H1 (cell line): ENCODE results near the gene BABAM2. TPM values are rescaled to one million over a fixed set of nuclear protein-coding genes. Genes with fewer than 3 reads are reported as not detected.

Experiments used
- CEBPB ChIP-seq: IDR thresholded peaks from 2 replicates; pipeline ENCODE4 v1.6.1; 2012; ENCODE audit warnings: low read depth, low read length
- EP300 ChIP-seq, 2 experiments: IDR thresholded peaks; 1 replicate in 1 of 2; 2 replicates in 1 of 2; pipeline ENCODE4 v1.6.1; 2011 to 2012; ENCODE audit warnings: low read depth in 2 of 2, low read length in 2 of 2, mild to moderate bottlenecking in 2 of 2, borderline replicate concordance in 1 of 2, inconsistent platforms in 1 of 2, moderate library complexity in 1 of 2
- EZH2 ChIP-seq: fragments of 200-600 bp; sonication (generic); IDR thresholded peaks from 2 replicates; pipeline ENCODE4 v1.7.1; 2012; ENCODE audit warnings: low read depth, mild to moderate bottlenecking, moderate library complexity, low read length, inconsistent platforms; ENCODE audit not compliant: severe bottlenecking
- GTF2F1 ChIP-seq: IDR thresholded peaks from 2 replicates; pipeline ENCODE4 v1.6.1; 2012; ENCODE audit warnings: low read depth, low read length, improper control_type of control experiment, borderline replicate concordance
- HDAC2 ChIP-seq, 2 experiments: fragments of 300-600 bp in 1 of 2; sonication (generic) in 1 of 2; IDR thresholded peaks; 2 replicates each; pipeline ENCODE4 v1.6.1; 2011 to 2012; ENCODE audit warnings: low read depth in 2 of 2, low read length in 2 of 2, mild to moderate bottlenecking in 2 of 2, moderate library complexity in 2 of 2, borderline replicate concordance in 1 of 2, inconsistent platforms in 1 of 2
- JUND ChIP-seq: IDR thresholded peaks from 2 replicates; pipeline ENCODE4 v1.6.1; 2011; ENCODE audit warnings: mild to moderate bottlenecking, improper control_type of control experiment, low read length
- NRF1 ChIP-seq: IDR thresholded peaks from 2 replicates; pipeline ENCODE4 v1.6.1; 2011; ENCODE audit warnings: mild to moderate bottlenecking, low read depth, low read length, improper control_type of control experiment
- POLR2A ChIP-seq, 2 experiments: IDR thresholded peaks; 1 replicate in 1 of 2; 2 replicates in 1 of 2; pipeline ENCODE4 v1.6.1; 2011; ENCODE audit warnings: low read depth in 2 of 2, low read length in 2 of 2, mild to moderate bottlenecking in 2 of 2; ENCODE audit errors: control extremely low read depth in 1 of 2
- SP1 ChIP-seq: IDR thresholded peaks from 2 replicates; pipeline ENCODE4 v1.6.1; 2011; ENCODE audit warnings: low read depth, low read length
- SUZ12 ChIP-seq: fragments of 200-600 bp; sonication (generic); IDR thresholded peaks from 2 replicates; pipeline ENCODE4 v1.6.1; 2012; ENCODE audit warnings: mild to moderate bottlenecking, inconsistent platforms, low read length, moderate library complexity, mixed read lengths
- YY1 ChIP-seq: IDR thresholded peaks from 2 replicates; pipeline ENCODE4 v1.6.1; 2011; ENCODE audit warnings: low read depth, mild to moderate bottlenecking, low read length
- polyA plus RNA-seq, 7 experiments: library from polyadenylated mRNA; depleted of rRNA in 3 of 7; stranded (reverse) in 5 of 7; unstranded in 2 of 7; fragments of >200 nt in 5 of 7; fragments of 200-250 nt in 2 of 7; gene quantifications; 1 replicate in 5 of 7; 2 replicates in 1 of 7; 4 replicates in 1 of 7; pipeline versions ENCODE4 v1.2.1 to v1.2.3, GENCODE V29; 2011 to 2013; ENCODE audit warnings: missing spikeins in 2 of 7, mixed read lengths in 2 of 7
- total RNA-seq: library from RNA; stranded (reverse); fragmentation: NEBNext Ultra II Directional; extraction: Animal tissue kit (Norgen Biotek cat#: 25700); gene quantifications from 2 replicates; pipeline ENCODE4 v1.2.1, GENCODE V29; 2021
- TF ChIP-seq, protein P1 (sequence below): fragments of 300-600 bp; sonication (generic); IDR thresholded peaks from 2 replicates; pipeline ENCODE4 v1.7.1; 2012; ENCODE audit warnings: low read length, moderate library complexity, mild to moderate bottlenecking, inconsistent platforms; ENCODE audit not compliant: insufficient replicate concordance

BABAM2 gene
- total and polyA plus RNA-seq, 2 of the 8 experiments (the other 6 are each of a cell fraction or from before 2014, with no cell fraction given): 15.8 to 20.9 TPM

GRCh38 chr2:28233164-28233676, 342.7 kb downstream of the BABAM2 start (continued):
- TF ChIP-seq, protein P1, sequence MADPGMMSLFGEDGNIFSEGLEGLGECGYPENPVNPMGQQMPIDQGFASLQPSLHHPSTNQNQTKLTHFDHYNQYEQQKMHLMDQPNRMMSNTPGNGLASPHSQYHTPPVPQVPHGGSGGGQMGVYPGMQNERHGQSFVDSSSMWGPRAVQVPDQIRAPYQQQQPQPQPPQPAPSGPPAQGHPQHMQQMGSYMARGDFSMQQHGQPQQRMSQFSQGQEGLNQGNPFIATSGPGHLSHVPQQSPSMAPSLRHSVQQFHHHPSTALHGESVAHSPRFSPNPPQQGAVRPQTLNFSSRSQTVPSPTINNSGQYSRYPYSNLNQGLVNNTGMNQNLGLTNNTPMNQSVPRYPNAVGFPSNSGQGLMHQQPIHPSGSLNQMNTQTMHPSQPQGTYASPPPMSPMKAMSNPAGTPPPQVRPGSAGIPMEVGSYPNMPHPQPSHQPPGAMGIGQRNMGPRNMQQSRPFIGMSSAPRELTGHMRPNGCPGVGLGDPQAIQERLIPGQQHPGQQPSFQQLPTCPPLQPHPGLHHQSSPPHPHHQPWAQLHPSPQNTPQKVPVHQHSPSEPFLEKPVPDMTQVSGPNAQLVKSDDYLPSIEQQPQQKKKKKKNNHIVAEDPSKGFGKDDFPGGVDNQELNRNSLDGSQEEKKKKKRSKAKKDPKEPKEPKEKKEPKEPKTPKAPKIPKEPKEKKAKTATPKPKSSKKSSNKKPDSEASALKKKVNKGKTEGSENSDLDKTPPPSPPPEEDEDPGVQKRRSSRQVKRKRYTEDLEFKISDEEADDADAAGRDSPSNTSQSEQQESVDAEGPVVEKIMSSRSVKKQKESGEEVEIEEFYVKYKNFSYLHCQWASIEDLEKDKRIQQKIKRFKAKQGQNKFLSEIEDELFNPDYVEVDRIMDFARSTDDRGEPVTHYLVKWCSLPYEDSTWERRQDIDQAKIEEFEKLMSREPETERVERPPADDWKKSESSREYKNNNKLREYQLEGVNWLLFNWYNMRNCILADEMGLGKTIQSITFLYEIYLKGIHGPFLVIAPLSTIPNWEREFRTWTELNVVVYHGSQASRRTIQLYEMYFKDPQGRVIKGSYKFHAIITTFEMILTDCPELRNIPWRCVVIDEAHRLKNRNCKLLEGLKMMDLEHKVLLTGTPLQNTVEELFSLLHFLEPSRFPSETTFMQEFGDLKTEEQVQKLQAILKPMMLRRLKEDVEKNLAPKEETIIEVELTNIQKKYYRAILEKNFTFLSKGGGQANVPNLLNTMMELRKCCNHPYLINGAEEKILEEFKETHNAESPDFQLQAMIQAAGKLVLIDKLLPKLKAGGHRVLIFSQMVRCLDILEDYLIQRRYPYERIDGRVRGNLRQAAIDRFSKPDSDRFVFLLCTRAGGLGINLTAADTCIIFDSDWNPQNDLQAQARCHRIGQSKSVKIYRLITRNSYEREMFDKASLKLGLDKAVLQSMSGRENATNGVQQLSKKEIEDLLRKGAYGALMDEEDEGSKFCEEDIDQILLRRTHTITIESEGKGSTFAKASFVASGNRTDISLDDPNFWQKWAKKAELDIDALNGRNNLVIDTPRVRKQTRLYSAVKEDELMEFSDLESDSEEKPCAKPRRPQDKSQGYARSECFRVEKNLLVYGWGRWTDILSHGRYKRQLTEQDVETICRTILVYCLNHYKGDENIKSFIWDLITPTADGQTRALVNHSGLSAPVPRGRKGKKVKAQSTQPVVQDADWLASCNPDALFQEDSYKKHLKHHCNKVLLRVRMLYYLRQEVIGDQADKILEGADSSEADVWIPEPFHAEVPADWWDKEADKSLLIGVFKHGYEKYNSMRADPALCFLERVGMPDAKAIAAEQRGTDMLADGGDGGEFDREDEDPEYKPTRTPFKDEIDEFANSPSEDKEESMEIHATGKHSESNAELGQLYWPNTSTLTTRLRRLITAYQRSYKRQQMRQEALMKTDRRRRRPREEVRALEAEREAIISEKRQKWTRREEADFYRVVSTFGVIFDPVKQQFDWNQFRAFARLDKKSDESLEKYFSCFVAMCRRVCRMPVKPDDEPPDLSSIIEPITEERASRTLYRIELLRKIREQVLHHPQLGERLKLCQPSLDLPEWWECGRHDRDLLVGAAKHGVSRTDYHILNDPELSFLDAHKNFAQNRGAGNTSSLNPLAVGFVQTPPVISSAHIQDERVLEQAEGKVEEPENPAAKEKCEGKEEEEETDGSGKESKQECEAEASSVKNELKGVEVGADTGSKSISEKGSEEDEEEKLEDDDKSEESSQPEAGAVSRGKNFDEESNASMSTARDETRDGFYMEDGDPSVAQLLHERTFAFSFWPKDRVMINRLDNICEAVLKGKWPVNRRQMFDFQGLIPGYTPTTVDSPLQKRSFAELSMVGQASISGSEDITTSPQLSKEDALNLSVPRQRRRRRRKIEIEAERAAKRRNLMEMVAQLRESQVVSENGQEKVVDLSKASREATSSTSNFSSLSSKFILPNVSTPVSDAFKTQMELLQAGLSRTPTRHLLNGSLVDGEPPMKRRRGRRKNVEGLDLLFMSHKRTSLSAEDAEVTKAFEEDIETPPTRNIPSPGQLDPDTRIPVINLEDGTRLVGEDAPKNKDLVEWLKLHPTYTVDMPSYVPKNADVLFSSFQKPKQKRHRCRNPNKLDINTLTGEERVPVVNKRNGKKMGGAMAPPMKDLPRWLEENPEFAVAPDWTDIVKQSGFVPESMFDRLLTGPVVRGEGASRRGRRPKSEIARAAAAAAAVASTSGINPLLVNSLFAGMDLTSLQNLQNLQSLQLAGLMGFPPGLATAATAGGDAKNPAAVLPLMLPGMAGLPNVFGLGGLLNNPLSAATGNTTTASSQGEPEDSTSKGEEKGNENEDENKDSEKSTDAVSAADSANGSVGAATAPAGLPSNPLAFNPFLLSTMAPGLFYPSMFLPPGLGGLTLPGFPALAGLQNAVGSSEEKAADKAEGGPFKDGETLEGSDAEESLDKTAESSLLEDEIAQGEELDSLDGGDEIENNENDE: no peak
- TF ChIP-seq CEBPB (no peak), JUND (no peak), GTF2F1 (no peak), SP1 (no peak), YY1 (no peak), EZH2 (no peak), NRF1 (no peak), SUZ12 (no peak), HDAC2 (IDR thresholded peaks at IDR 0.05; ENCODE audit: borderline replicate concordance in 1 of 2, low read depth in 2 of 2, low read length in 2 of 2) (no peak), POLR2A (IDR thresholded peaks at IDR 0.05; ENCODE audit: control extremely low read depth in 1 of 2, low read depth in 2 of 2, low read length in 2 of 2) (no peak), EP300 (IDR thresholded peaks at IDR 0.05; ENCODE audit: borderline replicate concordance in 1 of 2, low read depth in 2 of 2, low read length in 2 of 2) (no peak)
